Measurements from ENCODE around the gene GUCY1B1. TPM values are rescaled to one million over a fixed set of nuclear protein-coding genes. Genes with fewer than 3 reads are reported as not detected.

GUCY1B1 gene
- total RNA-seq, 2 donors from 2014 or later: 32.7 to 34.1 TPM

DNA sequence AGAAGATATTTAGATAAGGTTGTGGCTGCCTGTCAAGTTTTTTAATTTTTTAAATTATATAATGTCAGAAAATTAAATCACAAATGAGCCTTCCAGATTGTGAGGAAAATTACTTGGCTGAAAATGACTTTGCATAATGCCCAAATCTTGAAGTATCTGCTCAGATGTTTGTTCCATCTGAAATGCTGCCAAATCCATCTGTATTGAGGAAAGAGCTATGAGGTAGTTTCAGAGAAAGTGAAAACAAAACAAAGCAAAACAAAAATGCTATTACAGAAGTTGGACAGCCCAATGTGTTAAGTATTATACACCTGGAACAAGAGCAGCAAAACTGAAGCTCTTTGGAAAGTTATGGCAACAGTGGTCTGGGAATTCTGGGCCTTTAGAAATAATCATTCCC, 23.3 kb upstream of the GUCY1B1 start:
- no peaks in the 10 kb centered on the region for H3K27me3 ChIP-seq (replicated peaks; ENCODE audit: insufficient read depth)
- H3K36me3 ChIP-seq: no peaks in the 10 kb centered on the region
- H3K4me3 ChIP-seq: no peak overlapping the region
- H3K4me1 ChIP-seq (ENCODE audit: control insufficient read depth in 1 of 2, low read depth in 2 of 2): peaks cover 3 to 7% of the 10 kb centered on the region in 2 donors
- no peak overlapping the region for H3K27ac ChIP-seq
- TF ChIP-seq, protein P1, sequence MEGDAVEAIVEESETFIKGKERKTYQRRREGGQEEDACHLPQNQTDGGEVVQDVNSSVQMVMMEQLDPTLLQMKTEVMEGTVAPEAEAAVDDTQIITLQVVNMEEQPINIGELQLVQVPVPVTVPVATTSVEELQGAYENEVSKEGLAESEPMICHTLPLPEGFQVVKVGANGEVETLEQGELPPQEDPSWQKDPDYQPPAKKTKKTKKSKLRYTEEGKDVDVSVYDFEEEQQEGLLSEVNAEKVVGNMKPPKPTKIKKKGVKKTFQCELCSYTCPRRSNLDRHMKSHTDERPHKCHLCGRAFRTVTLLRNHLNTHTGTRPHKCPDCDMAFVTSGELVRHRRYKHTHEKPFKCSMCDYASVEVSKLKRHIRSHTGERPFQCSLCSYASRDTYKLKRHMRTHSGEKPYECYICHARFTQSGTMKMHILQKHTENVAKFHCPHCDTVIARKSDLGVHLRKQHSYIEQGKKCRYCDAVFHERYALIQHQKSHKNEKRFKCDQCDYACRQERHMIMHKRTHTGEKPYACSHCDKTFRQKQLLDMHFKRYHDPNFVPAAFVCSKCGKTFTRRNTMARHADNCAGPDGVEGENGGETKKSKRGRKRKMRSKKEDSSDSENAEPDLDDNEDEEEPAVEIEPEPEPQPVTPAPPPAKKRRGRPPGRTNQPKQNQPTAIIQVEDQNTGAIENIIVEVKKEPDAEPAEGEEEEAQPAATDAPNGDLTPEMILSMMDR (IDR thresholded peaks at IDR 0.05): no peak
- no peak for DNase-seq (ENCODE audit: low spot score)
- no peak for ATAC-seq (ENCODE audit: insufficient number of reproducible peaks, low FRiP score, low read depth)
- H3K9me3 ChIP-seq: no peaks in the 10 kb centered on the region

- ATAC-seq (ENCODE audit: insufficient number of reproducible peaks, low FRiP score, low read depth): no peak
- peaks cover 3 to 7% of the 10 kb centered on the region in 2 donors for H3K4me1 ChIP-seq (ENCODE audit: control insufficient read depth in 1 of 2, low read depth in 2 of 2)
- no peaks in the 10 kb centered on the region for H3K27me3 ChIP-seq (replicated peaks; ENCODE audit: insufficient read depth)
- no peaks in the 10 kb centered on the region for H3K9me3 ChIP-seq
- DNase-seq (ENCODE audit: low spot score): no peak
- H3K27ac ChIP-seq: no peak overlapping the region
- no peaks in the 10 kb centered on the region for H3K36me3 ChIP-seq
- H3K4me3 ChIP-seq: no peak overlapping the region
- TF ChIP-seq, protein P1 (IDR thresholded peaks at IDR 0.05): no peak
These were observed 20.3 kb upstream of the GUCY1B1 start for GRCh38 chr4:155738548-155738947.

DNA sequence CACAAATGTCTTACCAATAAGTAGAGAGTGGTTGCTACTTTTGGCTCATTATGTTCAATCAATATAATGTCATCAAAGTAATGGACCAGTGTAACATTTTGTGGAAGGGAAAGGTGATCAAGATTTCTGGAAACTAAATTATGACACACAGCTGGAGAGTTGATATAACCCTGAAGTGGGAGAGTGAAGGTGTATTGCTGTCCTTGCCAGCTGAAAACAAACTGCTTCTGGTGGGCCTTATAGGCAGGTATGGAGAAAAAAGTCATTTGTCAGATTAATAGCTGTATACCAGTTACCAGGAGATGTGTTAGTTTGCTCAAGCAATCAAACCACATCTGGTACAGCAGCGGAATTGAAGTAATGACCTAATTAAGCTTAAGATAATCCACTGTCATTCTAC, 17.3 kb upstream of the GUCY1B1 start:
- Histone ChIP-seq H3K36me3 (no peaks in the 10 kb centered on the region), H3K4me1 (ENCODE audit: control insufficient read depth in 1 of 2, low read depth in 2 of 2) (peaks cover 3 to 6% of the 10 kb centered on the region in 2 donors), H3K4me3 (no peak overlapping the region), H3K27me3 (replicated peaks; ENCODE audit: insufficient read depth) (no peaks in the 10 kb centered on the region), H3K9me3 (no peaks in the 10 kb centered on the region), H3K27ac (no peak overlapping the region)
- no peak for DNase-seq (ENCODE audit: low spot score)
- TF ChIP-seq, protein P1 (IDR thresholded peaks at IDR 0.05): no peak
- no peak for ATAC-seq (ENCODE audit: insufficient number of reproducible peaks, low FRiP score, low read depth)

- ATAC-seq (ENCODE audit: insufficient number of reproducible peaks, low FRiP score, low read depth): no peak
- TF ChIP-seq, protein P1 (IDR thresholded peaks at IDR 0.05): no peak
These were observed 16.4 kb upstream of the GUCY1B1 start for GRCh38 chr4:155742310-155743015.

DNA sequence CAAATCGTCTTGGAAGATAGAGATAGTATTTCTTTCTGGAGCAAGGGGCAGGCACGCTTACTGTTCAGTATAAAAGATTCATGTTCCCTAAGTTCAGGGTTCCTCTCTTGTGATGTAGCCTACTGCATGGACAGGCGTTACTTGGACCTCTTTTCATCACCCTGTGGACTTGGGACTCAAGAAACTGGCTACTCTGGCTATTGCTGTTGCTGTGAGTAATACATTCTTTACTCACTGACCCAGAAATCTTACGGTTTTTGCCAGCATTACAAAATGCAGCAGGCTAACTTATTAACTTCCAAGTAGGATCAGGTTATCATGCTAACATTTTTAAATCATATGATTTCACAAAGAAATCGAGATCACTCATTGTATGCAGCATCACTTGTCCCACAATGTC, 12.8 kb upstream of the GUCY1B1 start:
- TF ChIP-seq, protein P1 (IDR thresholded peaks at IDR 0.05): no peak
- no peaks in the 10 kb centered on the region for H3K27me3 ChIP-seq (replicated peaks; ENCODE audit: insufficient read depth)
- DNase-seq (ENCODE audit: low spot score) (no peak), ATAC-seq (ENCODE audit: insufficient number of reproducible peaks, low FRiP score, low read depth) (no peak)
- peaks cover 3 to 6% of the 10 kb centered on the region in 2 donors for H3K4me1 ChIP-seq (ENCODE audit: control insufficient read depth in 1 of 2, low read depth in 2 of 2)
- H3K27ac ChIP-seq: no peak overlapping the region
- no peak overlapping the region for H3K4me3 ChIP-seq
- no peaks in the 10 kb centered on the region for H3K36me3 ChIP-seq
- H3K9me3 ChIP-seq: no peaks in the 10 kb centered on the region

More at GRCh38 chr4:155742310-155743015, 16.4 kb upstream of the GUCY1B1 start:
- H3K4me1 ChIP-seq (ENCODE audit: control insufficient read depth in 1 of 2, low read depth in 2 of 2): peaks cover 3 to 6% of the 10 kb centered on the region in 2 donors
- no peaks in the 10 kb centered on the region for H3K9me3 ChIP-seq
- DNase-seq (ENCODE audit: low spot score): no peak
- H3K27me3 ChIP-seq (replicated peaks; ENCODE audit: insufficient read depth): no peaks in the 10 kb centered on the region
- no peak overlapping the region for H3K4me3 ChIP-seq
- no peak overlapping the region for H3K27ac ChIP-seq
- no peaks in the 10 kb centered on the region for H3K36me3 ChIP-seq
